OCI-LY7 (cell line): ENCODE results near the gene PTGES3L.

Source experiments
- CTCF ChIP-seq: fragments of 200-600 bp; sonication (generic); conservative IDR thresholded peaks from 2 replicates; pipeline ENCODE4 v1.5.1; 2014; ENCODE audit warnings: mild to moderate bottlenecking, antibody characterized with exemption, low read length, moderate library complexity, mixed read lengths
- EZH2phosphoT487 ChIP-seq: fragments of 200-600 bp; sonication (generic); IDR thresholded peaks from 2 replicates; pipeline ENCODE4 v1.6.1; 2018; ENCODE audit warnings: low read depth, borderline replicate concordance, mild to moderate bottlenecking, mixed run types, antibody characterized with exemption, low read length, moderate library complexity, mixed read lengths

GRCh38 chr17:43013296-43013695 lies 33.4 kb upstream of the PTGES3L start:
- TF ChIP-seq CTCF (no peak), EZH2phosphoT487 (no peak)
